ENCODE measurements around the gene NEURL4. TPM values are rescaled to one million over a fixed set of nuclear protein-coding genes. Genes with fewer than 3 reads are reported as not detected.

Gene NEURL4
- total RNA-seq, 4 donors from 2014 or later, result 9.7 to 18.7 (median 14.4) TPM

GRCh38 chr17:7327501-7327900 is 1.6 kb downstream of the NEURL4 start:
- no peak for TF ChIP-seq POLR2A (IDR thresholded peaks at IDR 0.05)
- TF ChIP-seq, protein P1, sequence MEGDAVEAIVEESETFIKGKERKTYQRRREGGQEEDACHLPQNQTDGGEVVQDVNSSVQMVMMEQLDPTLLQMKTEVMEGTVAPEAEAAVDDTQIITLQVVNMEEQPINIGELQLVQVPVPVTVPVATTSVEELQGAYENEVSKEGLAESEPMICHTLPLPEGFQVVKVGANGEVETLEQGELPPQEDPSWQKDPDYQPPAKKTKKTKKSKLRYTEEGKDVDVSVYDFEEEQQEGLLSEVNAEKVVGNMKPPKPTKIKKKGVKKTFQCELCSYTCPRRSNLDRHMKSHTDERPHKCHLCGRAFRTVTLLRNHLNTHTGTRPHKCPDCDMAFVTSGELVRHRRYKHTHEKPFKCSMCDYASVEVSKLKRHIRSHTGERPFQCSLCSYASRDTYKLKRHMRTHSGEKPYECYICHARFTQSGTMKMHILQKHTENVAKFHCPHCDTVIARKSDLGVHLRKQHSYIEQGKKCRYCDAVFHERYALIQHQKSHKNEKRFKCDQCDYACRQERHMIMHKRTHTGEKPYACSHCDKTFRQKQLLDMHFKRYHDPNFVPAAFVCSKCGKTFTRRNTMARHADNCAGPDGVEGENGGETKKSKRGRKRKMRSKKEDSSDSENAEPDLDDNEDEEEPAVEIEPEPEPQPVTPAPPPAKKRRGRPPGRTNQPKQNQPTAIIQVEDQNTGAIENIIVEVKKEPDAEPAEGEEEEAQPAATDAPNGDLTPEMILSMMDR (IDR thresholded peaks at IDR 0.05), result no peak
- intact Hi-C loops (cut with DNase I), result no loop called here
- DNase-seq, result no peak
- Histone ChIP-seq H3K36me3 (peaks cover 15 to 49% (median 17%) of the 10 kb centered on the region in 3 donors), H3K4me1 (peaks cover 11 to 39% (median 17%) of the 10 kb centered on the region in 3 donors), H3K9me3 (no peaks in the 10 kb centered on the region), H3K27ac (no peak overlapping the region), H3K4me3 (no peak overlapping the region), H3K27me3 (no peaks in the 10 kb centered on the region)
- WGBS, 2 donors, result 78 to 86% methylated on average over 9 of the region's 17 CpGs

DNA sequence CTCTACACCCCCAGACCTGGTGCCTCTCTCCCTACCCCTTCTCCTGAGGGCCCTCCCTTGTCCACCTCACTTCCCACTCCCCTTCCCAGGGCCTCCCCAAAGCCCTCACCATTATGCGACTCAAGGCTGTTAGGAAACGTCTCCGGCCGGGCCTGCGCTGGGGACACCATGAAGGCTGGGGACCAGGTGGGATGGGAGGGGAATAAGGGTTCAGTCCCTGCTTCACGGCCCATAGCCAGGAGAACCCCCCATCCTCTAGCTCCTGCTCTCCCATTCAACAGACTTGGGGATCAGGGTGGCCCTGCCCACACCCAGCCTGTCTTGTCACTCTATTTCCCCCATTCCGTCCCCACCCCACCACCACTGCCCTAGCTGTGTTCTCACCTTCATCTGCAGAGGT is 2.1 kb downstream of the NEURL4 start:
- intact Hi-C loops (cut with DNase I), result no loop called here
- no peak for TF ChIP-seq POLR2A (IDR thresholded peaks at IDR 0.05)
- TF ChIP-seq, protein P1 (IDR thresholded peaks at IDR 0.05), result no peak
- 91 to 92% methylated on average over 6 to 7 of the region's 7 CpGs for WGBS, 2 donors
- Histone ChIP-seq H3K4me3 (no peak overlapping the region), H3K4me1 (peaks cover 11 to 39% (median 17%) of the 10 kb centered on the region in 3 donors), H3K36me3 (peaks cover 20 to 54% (median 21%) of the 10 kb centered on the region in 3 donors), H3K27me3 (no peaks in the 10 kb centered on the region), H3K27ac (no peak overlapping the region), H3K9me3 (no peaks in the 10 kb centered on the region)
- no peak for DNase-seq

GRCh38 chr17:7326186-7326585 is 2.9 kb downstream of the NEURL4 start:
- Histone ChIP-seq H3K4me3 (no peak overlapping the region), H3K36me3 (peaks cover 27 to 62% (median 30%) of the 10 kb centered on the region in 3 donors), H3K27ac (no peak overlapping the region), H3K9me3 (no peaks in the 10 kb centered on the region), H3K27me3 (no peaks in the 10 kb centered on the region), H3K4me1 (peaks cover 11 to 39% (median 17%) of the 10 kb centered on the region in 3 donors)
- intact Hi-C loops (cut with DNase I), result no loop called here
- no peak for DNase-seq
- 64 to 100% methylated on average over 2 to 3 of the region's 11 CpGs for WGBS, 2 donors
- no peak for TF ChIP-seq POLR2A (IDR thresholded peaks at IDR 0.05)
- TF ChIP-seq, protein P1 (IDR thresholded peaks at IDR 0.05), result no peak

DNA sequence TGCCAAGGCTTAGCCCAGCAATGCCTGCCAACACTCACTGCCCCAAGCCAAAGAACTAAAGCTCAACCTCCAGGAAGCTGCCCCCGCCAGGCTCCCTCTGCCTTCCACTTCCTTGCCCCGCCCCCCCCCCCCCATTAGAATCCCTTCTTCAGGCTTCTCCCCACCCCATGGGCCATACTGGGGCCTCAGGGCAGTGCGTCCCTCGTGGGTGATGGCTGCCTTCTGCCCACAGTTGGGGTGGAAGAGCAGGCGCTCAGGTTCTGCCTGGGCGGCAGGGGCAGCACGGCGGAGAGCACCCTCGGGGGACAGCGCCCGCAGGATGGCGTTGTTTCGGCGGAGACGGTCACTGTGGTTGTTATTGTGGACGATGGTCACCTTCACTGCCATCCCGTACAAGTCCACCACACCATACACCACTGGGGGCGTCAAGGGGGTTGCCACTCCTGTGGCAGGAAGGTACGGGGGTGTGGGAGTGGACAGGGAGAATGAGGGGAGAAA is 4.1 kb downstream of the NEURL4 start:
- WGBS, 2 donors, result 100% methylated on average over 1 of the region's 19 CpGs; no CpG with 5 or more reads in 1 of the 2 donors
- peaks cover 35 to 74% (median 41%) of the 10 kb centered on the region in 3 donors for H3K36me3 ChIP-seq
- intact Hi-C loops (cut with DNase I), result no loop called here

DNA sequence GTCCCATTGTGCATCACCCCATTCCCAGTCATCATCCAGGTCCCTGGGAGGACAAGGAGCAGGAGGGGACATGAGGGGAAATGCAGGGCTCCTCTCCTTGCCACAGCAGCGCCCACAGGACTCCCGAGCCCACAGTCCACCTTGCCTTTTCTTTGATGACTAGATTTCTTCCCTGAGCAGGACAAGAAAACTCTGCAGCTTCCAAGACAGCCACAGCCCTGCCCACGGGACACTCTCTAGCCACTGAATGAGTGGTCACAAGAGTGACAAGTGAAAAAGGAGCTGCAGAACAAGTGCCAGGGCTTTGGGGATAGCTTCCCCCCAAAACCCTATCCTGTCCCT is 4.7 kb downstream of the NEURL4 start:
- TF ChIP-seq, protein P1 (IDR thresholded peaks at IDR 0.05), result no peak
- no peak for TF ChIP-seq POLR2A (IDR thresholded peaks at IDR 0.05)
- DNase-seq, result no peak
- Histone ChIP-seq H3K4me1 (peaks cover 10 to 27% (median 11%) of the 10 kb centered on the region in 3 donors), H3K27ac (no peak overlapping the region), H3K36me3 (peaks cover 35 to 80% (median 41%) of the 10 kb centered on the region in 3 donors), H3K27me3 (no peaks in the 10 kb centered on the region), H3K4me3 (no peak overlapping the region), H3K9me3 (no peaks in the 10 kb centered on the region)
- WGBS, 2 donors, result 70 to 93% methylated on average over 2 to 3 of the region's 3 CpGs
- intact Hi-C loops (cut with DNase I), result no loop called here

More for the DNA sequence above, 4.1 kb downstream of the NEURL4 start:
- no peak for TF ChIP-seq POLR2A (IDR thresholded peaks at IDR 0.05)
- TF ChIP-seq, protein P1 (IDR thresholded peaks at IDR 0.05), result no peak
- DNase-seq, result no peak
- no peaks in the 10 kb centered on the region for H3K27me3 ChIP-seq
- H3K9me3 ChIP-seq, result no peaks in the 10 kb centered on the region
- H3K4me1 ChIP-seq, result peaks cover 10 to 29% (median 11%) of the 10 kb centered on the region in 3 donors
- no peak overlapping the region for H3K4me3 ChIP-seq
- no peak overlapping the region for H3K27ac ChIP-seq

All from esophagus squamous epithelium (tissue), 5 donors.